ENCODE data around the gene ERCC4. TPM values are rescaled to one million over a fixed set of nuclear protein-coding genes. Genes with fewer than 3 reads are reported as not detected.

The ERCC4 gene
- total and polyA plus RNA-seq, 8 donors: 1.2 to 6.7 (median 4.9) TPM

DNA sequence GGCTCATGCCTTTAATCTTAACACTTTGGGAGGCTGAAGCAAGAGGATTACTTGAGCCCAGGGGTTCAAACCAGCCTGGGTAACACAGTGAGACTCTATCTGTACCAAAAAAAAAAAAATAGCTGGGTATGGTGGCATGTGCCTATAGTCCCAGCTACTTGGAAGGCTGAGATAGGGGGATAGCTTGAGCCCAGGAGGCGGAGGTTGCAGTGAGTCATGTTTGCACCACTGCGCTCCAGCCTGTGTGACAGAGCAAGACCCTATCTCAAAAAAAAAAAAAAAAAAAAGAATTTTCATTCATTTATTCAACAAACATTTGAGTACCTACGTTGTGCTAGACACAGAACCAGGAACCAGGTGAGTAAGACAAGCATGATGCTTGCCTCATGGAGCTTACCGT lies 77.6 kb downstream of the ERCC4 start:
- no peak for FAIRE-seq
- Histone ChIP-seq H3K9me3 (no peaks in the 10 kb centered on the region), H3K27ac (peak overlapping the region in 1 of 4 donors; percentile 36), H3K4me1 (peaks cover 0 to 3% (median 0%) of the 10 kb centered on the region in 3 donors), H3K27me3 (no peaks in the 10 kb centered on the region), H3K36me3 (no peaks in the 10 kb centered on the region), H3K4me3 (no peak overlapping the region)
- no peak for DNase-seq
- TF ChIP-seq CTCF (IDR thresholded peaks at IDR 0.05): no peak
- intact Hi-C loops (cut with DNase I): no loop called here
- WGBS, 2 donors: 83 to 86% methylated on average over 4 of the region's 4 CpGs
- ATAC-seq: peak in 1 of 4 donors; percentile 9

- Histone ChIP-seq H3K36me3 (no peaks in the 10 kb centered on the region), H3K27me3 (no peaks in the 10 kb centered on the region), H3K4me3 (no peak overlapping the region), H3K4me1 (peaks cover 0 to 3% (median 0%) of the 10 kb centered on the region in 3 donors), H3K27ac (peak overlapping the region in 1 of 4 donors; percentile 36), H3K9me3 (no peaks in the 10 kb centered on the region)
- intact Hi-C loops (cut with DNase I): no loop called here
- no peak for TF ChIP-seq CTCF (IDR thresholded peaks at IDR 0.05)
- no peak for DNase-seq
- ATAC-seq: peak in 3 of 4 donors; percentile 73 to 79 (median 74)
- no peak for FAIRE-seq
- whole genome bisulfite sequencing, 2 donors: 46 to 49% methylated on average over 5 of the region's 5 CpGs
Observed at GRCh38 chr16:13997933-13998332, 78.0 kb downstream of the ERCC4 start.

DNA sequence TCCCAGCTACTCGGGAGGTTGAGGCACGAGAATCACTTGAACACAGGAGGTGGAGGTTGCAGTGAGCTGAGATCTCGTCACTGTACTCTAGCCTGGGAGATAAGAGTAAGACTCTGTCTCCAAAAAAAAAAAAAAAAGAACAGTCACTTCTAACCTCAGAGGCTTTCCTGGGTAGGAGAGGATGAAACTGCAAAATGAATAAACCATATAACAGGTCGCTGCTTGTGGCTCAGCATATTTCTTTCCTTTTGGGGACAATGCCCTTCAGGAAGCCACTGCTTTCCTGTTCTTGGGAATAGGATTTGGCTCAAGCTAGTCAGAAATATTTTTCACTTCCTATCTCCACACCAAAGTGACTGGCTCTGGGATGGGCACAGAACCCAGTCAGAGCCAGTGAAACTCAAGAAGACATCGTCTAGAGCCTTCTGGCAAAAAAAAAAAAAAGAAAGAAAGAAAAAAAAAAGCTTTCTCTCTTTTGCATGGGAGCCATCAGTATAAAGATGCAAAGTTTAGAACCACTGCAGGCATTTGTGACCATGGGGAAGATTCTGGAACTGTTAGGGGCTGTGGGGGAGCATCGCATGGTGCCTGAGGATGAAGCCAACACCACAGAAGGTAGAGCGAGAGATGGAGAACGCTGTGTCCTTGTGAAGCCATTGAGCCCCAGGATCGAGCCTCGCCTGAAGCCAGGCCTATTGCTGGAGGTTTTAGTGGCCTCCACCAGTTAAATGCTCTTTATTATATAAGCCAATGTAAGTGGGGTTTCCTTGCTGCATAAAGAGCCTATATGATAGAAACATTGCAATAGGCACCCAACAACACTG lies 79.3 kb downstream of the ERCC4 start:
- FAIRE-seq: no peak
- no peak for TF ChIP-seq CTCF (IDR thresholded peaks at IDR 0.05)
- no peak for ATAC-seq
- no peaks in the 10 kb centered on the region for H3K36me3 ChIP-seq
- no peaks in the 10 kb centered on the region for H3K27me3 ChIP-seq
- no peak overlapping the region for H3K27ac ChIP-seq
- DNase-seq: no peak
- intact Hi-C loops (cut with DNase I): no loop called here
- no peaks in the 10 kb centered on the region for H3K9me3 ChIP-seq
- 86 to 91% methylated on average over 10 of the region's 10 CpGs for WGBS, 2 donors
- no peak overlapping the region for H3K4me3 ChIP-seq
- H3K4me1 ChIP-seq: peaks cover 0 to 3% (median 0%) of the 10 kb centered on the region in 3 donors

DNA sequence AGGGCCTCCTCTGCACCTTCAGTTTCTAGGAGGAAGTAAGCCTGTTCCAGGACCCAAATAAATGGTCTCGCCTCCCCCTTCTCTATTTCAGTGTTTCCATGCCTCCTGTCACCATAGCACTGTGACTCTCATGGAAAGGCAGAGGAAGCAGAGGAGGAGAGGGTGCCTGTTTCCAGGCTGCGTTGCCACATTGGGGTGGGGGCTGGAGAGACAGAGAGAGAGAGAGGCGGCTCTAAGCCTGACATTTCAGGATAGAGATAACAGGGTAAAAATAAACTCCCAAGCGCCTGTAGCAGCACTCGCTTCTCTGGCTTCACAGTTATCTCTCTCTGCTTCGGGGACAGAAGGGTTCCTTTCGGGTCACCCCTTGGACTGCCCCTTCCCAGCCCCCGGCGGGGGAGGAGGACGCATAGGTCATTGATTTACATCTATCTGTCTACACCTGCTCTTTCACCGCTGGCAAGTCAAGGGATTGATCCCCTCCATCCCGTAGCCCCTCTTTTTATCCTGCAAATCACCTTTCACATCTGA lies 80.0 kb downstream of the ERCC4 start:
- Histone ChIP-seq H3K36me3 (no peaks in the 10 kb centered on the region), H3K27ac (no peak overlapping the region), H3K9me3 (no peaks in the 10 kb centered on the region), H3K4me1 (peaks cover 0 to 3% (median 0%) of the 10 kb centered on the region in 3 donors), H3K27me3 (no peaks in the 10 kb centered on the region), H3K4me3 (no peak overlapping the region)
- DNase-seq (no peak), FAIRE-seq (no peak), ATAC-seq (no peak)
- 51 to 54% methylated on average over 12 of the region's 12 CpGs for WGBS, 2 donors
- intact Hi-C loops (cut with DNase I): no loop called here
- no peak for TF ChIP-seq CTCF (IDR thresholded peaks at IDR 0.05)

- DNase-seq (no peak), ATAC-seq (no peak), FAIRE-seq (no peak)
- H3K4me1 ChIP-seq: peaks cover 0 to 3% (median 0%) of the 10 kb centered on the region in 3 donors
- intact Hi-C loops (cut with DNase I): no loop called here
- 91 to 95% methylated on average over 10 of the region's 10 CpGs for WGBS, 2 donors
- H3K9me3 ChIP-seq: no peaks in the 10 kb centered on the region
- H3K36me3 ChIP-seq: no peaks in the 10 kb centered on the region
- no peak overlapping the region for H3K4me3 ChIP-seq
- no peaks in the 10 kb centered on the region for H3K27me3 ChIP-seq
- H3K27ac ChIP-seq: no peak overlapping the region
- TF ChIP-seq CTCF (IDR thresholded peaks at IDR 0.05): no peak
Observed at GRCh38 chr16:14001521-14001920, 81.6 kb downstream of the ERCC4 start.
